ENCODE measurements around the gene DNALI1.

- TF ChIP-seq CTCF (conservative IDR thresholded peaks at IDR 0.05 in 1 of 2, IDR thresholded peaks at IDR 0.05 in 1 of 2; ENCODE audit: extremely low read depth in 1 of 2, insufficient read depth in 1 of 2, low read depth in 1 of 2, low read length in 2 of 2) (no peak), EZH2 (IDR thresholded peaks at IDR 0.05; ENCODE audit: borderline replicate concordance, low read length) (no peak)
Measured at GRCh38 chr1:37556712-37557196, at the start of gene DNALI1.
